ENCODE results near the gene STK17B.

DNA sequence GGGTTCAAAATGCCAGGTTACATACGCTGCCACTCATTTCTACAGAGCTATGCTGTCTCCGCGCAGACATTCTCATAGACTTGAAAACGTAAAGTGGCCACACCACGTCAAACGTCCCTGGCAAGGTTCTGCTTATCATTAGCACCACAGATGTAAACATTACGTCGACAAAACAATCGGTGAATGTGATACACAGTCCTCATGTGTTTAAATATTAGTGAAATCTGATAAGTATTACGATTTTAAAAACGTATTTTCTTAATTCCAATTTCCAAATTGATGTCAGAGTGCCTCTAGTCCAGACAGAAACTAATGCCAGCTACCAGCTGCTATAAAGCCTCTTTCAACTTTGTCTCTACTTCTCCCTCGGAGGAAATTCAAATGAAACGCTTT lies 1.2 kb downstream of the STK17B start:
- no peak; the same call in 1 of the 2 replicates for TF ChIP-seq POLR2A (IDR thresholded peaks at IDR 0.05; ENCODE audit: low read depth, low read length)
- TF ChIP-seq, protein P1, sequence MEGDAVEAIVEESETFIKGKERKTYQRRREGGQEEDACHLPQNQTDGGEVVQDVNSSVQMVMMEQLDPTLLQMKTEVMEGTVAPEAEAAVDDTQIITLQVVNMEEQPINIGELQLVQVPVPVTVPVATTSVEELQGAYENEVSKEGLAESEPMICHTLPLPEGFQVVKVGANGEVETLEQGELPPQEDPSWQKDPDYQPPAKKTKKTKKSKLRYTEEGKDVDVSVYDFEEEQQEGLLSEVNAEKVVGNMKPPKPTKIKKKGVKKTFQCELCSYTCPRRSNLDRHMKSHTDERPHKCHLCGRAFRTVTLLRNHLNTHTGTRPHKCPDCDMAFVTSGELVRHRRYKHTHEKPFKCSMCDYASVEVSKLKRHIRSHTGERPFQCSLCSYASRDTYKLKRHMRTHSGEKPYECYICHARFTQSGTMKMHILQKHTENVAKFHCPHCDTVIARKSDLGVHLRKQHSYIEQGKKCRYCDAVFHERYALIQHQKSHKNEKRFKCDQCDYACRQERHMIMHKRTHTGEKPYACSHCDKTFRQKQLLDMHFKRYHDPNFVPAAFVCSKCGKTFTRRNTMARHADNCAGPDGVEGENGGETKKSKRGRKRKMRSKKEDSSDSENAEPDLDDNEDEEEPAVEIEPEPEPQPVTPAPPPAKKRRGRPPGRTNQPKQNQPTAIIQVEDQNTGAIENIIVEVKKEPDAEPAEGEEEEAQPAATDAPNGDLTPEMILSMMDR (IDR thresholded peaks at IDR 0.05 in 2 of 3, conservative IDR thresholded peaks at IDR 0.05 in 1 of 3; ENCODE audit: control insufficient read depth in 2 of 3, extremely low read depth in 1 of 3, insufficient read depth in 1 of 3, low read depth in 3 of 3, low read length in 3 of 3) = no peak
- TF ChIP-seq, protein P2, sequence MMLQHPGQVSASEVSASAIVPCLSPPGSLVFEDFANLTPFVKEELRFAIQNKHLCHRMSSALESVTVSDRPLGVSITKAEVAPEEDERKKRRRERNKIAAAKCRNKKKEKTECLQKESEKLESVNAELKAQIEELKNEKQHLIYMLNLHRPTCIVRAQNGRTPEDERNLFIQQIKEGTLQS (IDR thresholded peaks at IDR 0.05; ENCODE audit: borderline replicate concordance, extremely low read depth, low read depth, low read length) = no peak
- TF ChIP-seq ZSCAN29 (IDR thresholded peaks at IDR 0.05) = no peak

Measured in GM12878 (cell line).